Type B pancreatic cell (in vitro differentiated cells): ENCODE results near the gene SMPD3. TPM values are rescaled to one million over a fixed set of nuclear protein-coding genes. Genes with fewer than 3 reads are reported as not detected.
A peak's percentile ranks its signal among the peaks of the same experiment; 100 is the strongest.

Source experiments
- DNase-seq: peaks from one replicate; pipeline ENCODE4 v3.0.0; 2021; ENCODE audit warnings: mixed read lengths; ENCODE audit not compliant: unreplicated experiment; ENCODE audit errors: extremely low spot score
- H3K27ac Mint-ChIP-seq: 2 replicates; pipeline ENCODE4 v1.8.0; 2021; ENCODE audit warnings: mild to moderate bottlenecking, mixed read lengths
- H3K27me3 Mint-ChIP-seq: 2 replicates; pipeline ENCODE4 v1.8.0; 2021; ENCODE audit warnings: mixed read lengths
- H3K36me3 Mint-ChIP-seq: 2 replicates; pipeline ENCODE4 v1.8.0; 2021; ENCODE audit warnings: mixed read lengths
- H3K4me1 Mint-ChIP-seq: one replicate; pipeline ENCODE4 v1.8.0; 2021; ENCODE audit warnings: mixed read lengths; ENCODE audit not compliant: unreplicated experiment
- H3K4me3 Mint-ChIP-seq: 2 replicates; pipeline ENCODE4 v1.8.0; 2021; ENCODE audit warnings: mild to moderate bottlenecking, mixed read lengths
- H3K9me3 Mint-ChIP-seq: 2 replicates; pipeline ENCODE4 v1.8.0; 2021; ENCODE audit warnings: mixed read lengths
- CTCF ChIP-seq: fragments of 200-600 bp; sonication (generic); conservative IDR thresholded peaks from 2 replicates; pipeline ENCODE4 v1.5.0; 2021; ENCODE audit warnings: antibody characterized with exemption, mild to moderate bottlenecking
- total RNA-seq: library from RNA; stranded (reverse); gene quantifications from 2 replicates; pipeline ENCODE4 v1.2.1, GENCODE V29; 2021; ENCODE audit warnings: low replicate concordance

The SMPD3 gene
- total RNA-seq, 1 donor from 2014 or later, result 4.5 TPM

GRCh38 chr16:68360547-68360946 lies 87.8 kb downstream of the SMPD3 start:
- H3K4me3 Mint-ChIP-seq, result no peak overlapping the region
- no peaks in the 10 kb centered on the region for H3K9me3 Mint-ChIP-seq
- H3K27me3 Mint-ChIP-seq, result no peaks in the 10 kb centered on the region
- peaks cover 20% of the 10 kb centered on the region for H3K4me1 Mint-ChIP-seq
- TF ChIP-seq CTCF, result no peak
- DNase-seq, result no peak
- H3K27ac Mint-ChIP-seq, result peak overlapping the region; percentile 45
- peaks cover 3% of the 10 kb centered on the region for H3K36me3 Mint-ChIP-seq

GRCh38 chr16:68359398-68360191 lies 88.7 kb downstream of the SMPD3 start:
- H3K4me1 Mint-ChIP-seq, result peaks cover 19% of the 10 kb centered on the region
- TF ChIP-seq CTCF, result no peak
- H3K36me3 Mint-ChIP-seq, result peaks cover 3% of the 10 kb centered on the region
- no peak for DNase-seq
- no peaks in the 10 kb centered on the region for H3K27me3 Mint-ChIP-seq
- no peak overlapping the region for H3K27ac Mint-ChIP-seq
- no peaks in the 10 kb centered on the region for H3K9me3 Mint-ChIP-seq
- H3K4me3 Mint-ChIP-seq, result no peak overlapping the region

GRCh38 chr16:68358951-68359350 lies 89.4 kb downstream of the SMPD3 start:
- no peak for TF ChIP-seq CTCF
- Mint-ChIP-seq H3K36me3 (peaks cover 3% of the 10 kb centered on the region), H3K27ac (no peak overlapping the region), H3K4me1 (peaks cover 13% of the 10 kb centered on the region), H3K27me3 (no peaks in the 10 kb centered on the region), H3K4me3 (no peak overlapping the region), H3K9me3 (no peaks in the 10 kb centered on the region)
- DNase-seq, result no peak

GRCh38 chr16:68357923-68358322 lies 90.4 kb downstream of the SMPD3 start:
- Mint-ChIP-seq H3K27me3 (no peaks in the 10 kb centered on the region), H3K9me3 (no peaks in the 10 kb centered on the region), H3K4me1 (peaks cover 9% of the 10 kb centered on the region), H3K27ac (no peak overlapping the region), H3K36me3 (peaks cover 3% of the 10 kb centered on the region), H3K4me3 (no peak overlapping the region)
- DNase-seq, result no peak
- no peak for TF ChIP-seq CTCF

GRCh38 chr16:68357521-68357922 lies 90.8 kb downstream of the SMPD3 start:
- Mint-ChIP-seq H3K4me3 (no peak overlapping the region), H3K4me1 (peaks cover 6% of the 10 kb centered on the region), H3K9me3 (no peaks in the 10 kb centered on the region), H3K27me3 (no peaks in the 10 kb centered on the region), H3K27ac (no peak overlapping the region), H3K36me3 (peaks cover 3% of the 10 kb centered on the region)
- DNase-seq, result no peak
- TF ChIP-seq CTCF, result no peak
